GM23338 (cell line): ENCODE measurements around the gene PTGDR2. TPM values are rescaled to one million over a fixed set of nuclear protein-coding genes. Genes with fewer than 3 reads are reported as not detected.

Experiments used
- ATAC-seq: fragments of 200-7000 bp; cut with Tn5 transposase; 3 replicates; pipeline ENCODE4 v1.9.1; 2020
- DNase-seq: peaks from one replicate; pipeline ENCODE4 v3.0.0-alpha.2; 2015; ENCODE audit warnings: low spot score
- H2AFZ ChIP-seq: fragments of 200-600 bp; sonication (generic); 2 replicates; pipeline ENCODE4 v1.8.0; 2016; ENCODE audit warnings: antibody characterized with exemption, mild to moderate bottlenecking, moderate library complexity
- H3F3A ChIP-seq: fragments of 200-600 bp; sonication (generic); replicated peaks from 2 replicates; pipeline ENCODE4 v1.8.0; 2017; ENCODE audit warnings: antibody characterized with exemption, mixed run types, low read depth
- H3K27ac ChIP-seq: fragments of 200-600 bp; sonication (generic); 2 replicates; pipeline ENCODE4 v1.6.1; 2016; ENCODE audit warnings: low read depth
- H3K27me3 ChIP-seq: fragments of 200-600 bp; sonication (generic); 2 replicates; pipeline ENCODE4 v1.8.0; 2016; ENCODE audit warnings: mild to moderate bottlenecking, mixed run types, moderate library complexity; ENCODE audit not compliant: insufficient read depth
- H3K36me3 ChIP-seq: fragments of 200-600 bp; sonication (generic); 2 replicates; pipeline ENCODE4 v1.8.0; 2016; ENCODE audit warnings: mild to moderate bottlenecking; ENCODE audit not compliant: insufficient read depth
- H3K4me1 ChIP-seq: fragments of 200-600 bp; sonication (generic); 2 replicates; pipeline ENCODE4 v1.8.0; 2016; ENCODE audit warnings: mild to moderate bottlenecking, moderate library complexity; ENCODE audit not compliant: insufficient read depth
- H3K4me2 ChIP-seq: fragments of 200-600 bp; sonication (generic); 2 replicates; pipeline ENCODE4 v1.7.1; 2017; ENCODE audit warnings: mixed run types
- H3K4me3 ChIP-seq: fragments of 200-600 bp; sonication (generic); 2 replicates; pipeline ENCODE4 v1.6.1; 2016; ENCODE audit warnings: mixed run types
- H3K79me2 ChIP-seq: fragments of 200-600 bp; sonication (generic); replicated peaks from 2 replicates; pipeline ENCODE4 v1.8.0; 2017; ENCODE audit warnings: mild to moderate bottlenecking; ENCODE audit not compliant: insufficient read depth
- H3K9me2 ChIP-seq: fragments of 200-600 bp; sonication (generic); 2 replicates; pipeline ENCODE4 v1.8.0; 2017; ENCODE audit not compliant: insufficient read depth
- H4K20me1 ChIP-seq: fragments of 200-600 bp; sonication (generic); replicated peaks from 2 replicates; pipeline ENCODE4 v1.8.0; 2017; ENCODE audit warnings: mild to moderate bottlenecking; ENCODE audit not compliant: insufficient read depth
- H3K27ac Mint-ChIP-seq: 2 replicates; pipeline ENCODE4 v1.8.0; 2020; ENCODE audit warnings: inconsistent platforms, mild to moderate bottlenecking, moderate library complexity, mixed read lengths
- H3K27me3 Mint-ChIP-seq: 3 replicates; pipeline ENCODE4 v1.8.0; 2022; ENCODE audit warnings: low read depth, mild to moderate bottlenecking, moderate library complexity, mixed read lengths, inconsistent platforms; ENCODE audit not compliant: insufficient read depth, poor library complexity
- H3K36me3 Mint-ChIP-seq: 3 replicates; pipeline ENCODE4 v1.8.0; 2021; ENCODE audit warnings: low read depth, mild to moderate bottlenecking, inconsistent platforms, moderate library complexity, mixed read lengths
- H3K4me1 Mint-ChIP-seq: 3 replicates; pipeline ENCODE4 v1.8.0; 2020; ENCODE audit warnings: mild to moderate bottlenecking, inconsistent platforms, mixed read lengths
- H3K4me3 Mint-ChIP-seq: 3 replicates; pipeline ENCODE4 v1.8.0; 2021; ENCODE audit warnings: moderate library complexity, mild to moderate bottlenecking, inconsistent platforms, mixed read lengths
- H3K9me3 Mint-ChIP-seq: 3 replicates; pipeline ENCODE4 v1.8.0; 2020; ENCODE audit warnings: moderate library complexity, mild to moderate bottlenecking, inconsistent platforms, mixed read lengths
- CREB1 ChIP-seq: fragments of 250-450 bp; sonication (Bioruptor Pico); IDR thresholded peaks from 2 replicates; pipeline ENCODE4 v1.5.0; 2020; ENCODE audit warnings: low read depth, mild to moderate bottlenecking, moderate library complexity
- CTCF ChIP-seq, 2 experiments: fragments of 200-600 bp in 1 of 2; sonication (generic) in 1 of 2; conservative IDR thresholded peaks; 2 replicates each; pipeline versions ENCODE4 v1.5.1 to v1.6.1; 2016 to 2017; ENCODE audit warnings: antibody characterized with exemption in 2 of 2, low read depth in 2 of 2, mild to moderate bottlenecking in 2 of 2, moderate library complexity in 1 of 2
- EZH2 ChIP-seq: fragments of 200-600 bp; sonication (generic); IDR thresholded peaks from one replicate; pipeline ENCODE4 v1.8.0; 2017; ENCODE audit warnings: antibody characterized with exemption, mild to moderate bottlenecking, low read depth; ENCODE audit not compliant: unreplicated experiment
- EZH2phosphoT487 ChIP-seq: fragments of 200-600 bp; sonication (generic); IDR thresholded peaks from one replicate; pipeline ENCODE4 v1.8.1; 2018; ENCODE audit warnings: antibody characterized with exemption; ENCODE audit not compliant: unreplicated experiment
- STAT1 ChIP-seq: IDR thresholded peaks from one replicate; pipeline ENCODE4 v1.6.1; 2016; ENCODE audit warnings: antibody characterized with exemption; ENCODE audit not compliant: unreplicated experiment
- ZNF114 ChIP-seq: fragments of 250-450 bp; sonication (Bioruptor Pico); IDR thresholded peaks from 2 replicates; pipeline ENCODE4 v1.5.0; 2020; ENCODE audit warnings: mild to moderate bottlenecking, moderate library complexity
- polyA plus RNA-seq: library from polyadenylated mRNA; unstranded; fragments of >200 nt; fragmentation: Nextera tagmentation; extraction: Ambion mirVana; gene quantifications from 2 replicates; pipeline ENCODE4 v1.2.1, GENCODE V29; 2016
- total RNA-seq: library from RNA; depleted of rRNA; stranded (reverse); fragments of >200 nt; shearing (Covaris generic); gene quantifications from 2 replicates; pipeline ENCODE4 v1.2.3, GENCODE V29; 2014
- TF ChIP-seq, protein P1 (sequence below): IDR thresholded peaks from one replicate; pipeline ENCODE4 v1.6.1; 2018; ENCODE audit warnings: antibody characterized with exemption; ENCODE audit not compliant: unreplicated experiment
- TF ChIP-seq, protein P2 (sequence below): IDR thresholded peaks from 2 replicates; pipeline ENCODE4 v1.6.1; 2016; ENCODE audit warnings: antibody characterized with exemption

PTGDR2 gene
- total and polyA plus RNA-seq, 2 experiments from 2014 or later = 0.24 to 0.73 TPM

DNA sequence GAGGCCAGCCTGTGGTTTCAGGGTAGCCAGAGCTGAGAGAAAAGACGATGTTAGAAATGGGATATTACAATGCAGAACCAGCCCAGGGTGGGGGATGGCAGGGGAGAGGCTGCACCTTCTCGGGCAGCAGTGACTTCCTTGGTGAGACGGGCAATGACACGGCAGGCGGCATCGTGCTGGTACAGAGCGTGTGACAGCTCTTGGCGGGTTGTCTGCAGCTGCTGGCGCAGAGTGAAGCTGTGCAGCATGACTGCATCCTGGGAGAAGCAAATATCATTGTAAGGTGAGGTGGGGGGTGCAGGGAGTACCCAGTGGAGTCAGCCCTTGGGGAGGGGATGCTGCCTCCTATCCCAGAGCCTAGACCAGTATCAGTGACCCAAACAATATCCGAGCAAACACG lies 46.9 kb upstream of the PTGDR2 start (continued):
- no peak for TF ChIP-seq ZNF114 (CRISPR knock-in tag)
- TF ChIP-seq, protein P1, sequence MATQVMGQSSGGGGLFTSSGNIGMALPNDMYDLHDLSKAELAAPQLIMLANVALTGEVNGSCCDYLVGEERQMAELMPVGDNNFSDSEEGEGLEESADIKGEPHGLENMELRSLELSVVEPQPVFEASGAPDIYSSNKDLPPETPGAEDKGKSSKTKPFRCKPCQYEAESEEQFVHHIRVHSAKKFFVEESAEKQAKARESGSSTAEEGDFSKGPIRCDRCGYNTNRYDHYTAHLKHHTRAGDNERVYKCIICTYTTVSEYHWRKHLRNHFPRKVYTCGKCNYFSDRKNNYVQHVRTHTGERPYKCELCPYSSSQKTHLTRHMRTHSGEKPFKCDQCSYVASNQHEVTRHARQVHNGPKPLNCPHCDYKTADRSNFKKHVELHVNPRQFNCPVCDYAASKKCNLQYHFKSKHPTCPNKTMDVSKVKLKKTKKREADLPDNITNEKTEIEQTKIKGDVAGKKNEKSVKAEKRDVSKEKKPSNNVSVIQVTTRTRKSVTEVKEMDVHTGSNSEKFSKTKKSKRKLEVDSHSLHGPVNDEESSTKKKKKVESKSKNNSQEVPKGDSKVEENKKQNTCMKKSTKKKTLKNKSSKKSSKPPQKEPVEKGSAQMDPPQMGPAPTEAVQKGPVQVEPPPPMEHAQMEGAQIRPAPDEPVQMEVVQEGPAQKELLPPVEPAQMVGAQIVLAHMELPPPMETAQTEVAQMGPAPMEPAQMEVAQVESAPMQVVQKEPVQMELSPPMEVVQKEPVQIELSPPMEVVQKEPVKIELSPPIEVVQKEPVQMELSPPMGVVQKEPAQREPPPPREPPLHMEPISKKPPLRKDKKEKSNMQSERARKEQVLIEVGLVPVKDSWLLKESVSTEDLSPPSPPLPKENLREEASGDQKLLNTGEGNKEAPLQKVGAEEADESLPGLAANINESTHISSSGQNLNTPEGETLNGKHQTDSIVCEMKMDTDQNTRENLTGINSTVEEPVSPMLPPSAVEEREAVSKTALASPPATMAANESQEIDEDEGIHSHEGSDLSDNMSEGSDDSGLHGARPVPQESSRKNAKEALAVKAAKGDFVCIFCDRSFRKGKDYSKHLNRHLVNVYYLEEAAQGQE = no peak
- TF ChIP-seq EZH2 = no peak
- TF ChIP-seq, protein P2, sequence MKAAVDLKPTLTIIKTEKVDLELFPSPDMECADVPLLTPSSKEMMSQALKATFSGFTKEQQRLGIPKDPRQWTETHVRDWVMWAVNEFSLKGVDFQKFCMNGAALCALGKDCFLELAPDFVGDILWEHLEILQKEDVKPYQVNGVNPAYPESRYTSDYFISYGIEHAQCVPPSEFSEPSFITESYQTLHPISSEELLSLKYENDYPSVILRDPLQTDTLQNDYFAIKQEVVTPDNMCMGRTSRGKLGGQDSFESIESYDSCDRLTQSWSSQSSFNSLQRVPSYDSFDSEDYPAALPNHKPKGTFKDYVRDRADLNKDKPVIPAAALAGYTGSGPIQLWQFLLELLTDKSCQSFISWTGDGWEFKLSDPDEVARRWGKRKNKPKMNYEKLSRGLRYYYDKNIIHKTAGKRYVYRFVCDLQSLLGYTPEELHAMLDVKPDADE = no peak

- H3K27me3 Mint-ChIP-seq = no peaks in the 10 kb centered on the region
- Histone ChIP-seq H3K27ac (no peak overlapping the region), H3K79me2 (peaks cover 35% of the 10 kb centered on the region), H4K20me1 (peaks cover 39% of the 10 kb centered on the region), H3K27me3 (no peaks in the 10 kb centered on the region), H3K4me1 (peaks cover 9% of the 10 kb centered on the region), H3K4me2 (no peak overlapping the region), H3K36me3 (peaks cover 41% of the 10 kb centered on the region), H3K4me3 (no peak overlapping the region), H3F3A (peaks cover 2% of the 10 kb centered on the region; the same call in 1 of the 2 replicates), H2AFZ (no peak overlapping the region), H3K9me2 (no peaks in the 10 kb centered on the region)
- ATAC-seq (no peak), DNase-seq (no peak)
- H3K4me1 Mint-ChIP-seq = peaks cover 13% of the 10 kb centered on the region
- TF ChIP-seq STAT1 (no peak), CTCF (conservative IDR thresholded peaks at IDR 0.05; ENCODE audit: low read depth in 2 of 2) (no peak), EZH2 (no peak), CREB1 (CRISPR knock-in tag) (no peak), EZH2phosphoT487 (no peak)
- H3K36me3 Mint-ChIP-seq = peaks cover 78% of the 10 kb centered on the region
- H3K4me3 Mint-ChIP-seq = no peak overlapping the region
- no peak overlapping the region for H3K27ac Mint-ChIP-seq
- no peaks in the 10 kb centered on the region for H3K9me3 Mint-ChIP-seq
Observed at GRCh38 chr11:60900673-60901404, 45.1 kb upstream of the PTGDR2 start.
